HCT116 (cell line): ENCODE measurements around the gene AOAH.

Source experiments
- POLR2A ChIP-seq: IDR thresholded peaks from 2 replicates; pipeline ENCODE4 v1.7.0; 2011; ENCODE audit warnings: borderline replicate concordance; ENCODE audit not compliant: insufficient read depth, insufficient read length; ENCODE audit errors: extremely low read depth
- POLR2AphosphoS5 ChIP-seq: IDR thresholded peaks from 2 replicates; pipeline ENCODE4 v1.6.1; 2011; ENCODE audit warnings: mild to moderate bottlenecking, low read depth, low read length, moderate library complexity
- RAD21 ChIP-seq: IDR thresholded peaks from 2 replicates; pipeline ENCODE4 v1.6.1; 2012; ENCODE audit warnings: low read depth, mild to moderate bottlenecking
- SIN3A ChIP-seq: IDR thresholded peaks from 2 replicates; pipeline ENCODE4 v1.6.1; 2012; ENCODE audit warnings: low read depth
- SP1 ChIP-seq: IDR thresholded peaks from 2 replicates; pipeline ENCODE4 v1.6.1; 2012; ENCODE audit warnings: low read depth
- SRF ChIP-seq: IDR thresholded peaks from 2 replicates; pipeline ENCODE4 v1.6.1; 2012; ENCODE audit warnings: low read depth
- YY1 ChIP-seq: IDR thresholded peaks from 2 replicates; pipeline ENCODE4 v1.6.1; 2011; ENCODE audit warnings: low read length, low read depth, moderate library complexity, mild to moderate bottlenecking; ENCODE audit not compliant: insufficient replicate concordance; ENCODE audit errors: extremely low read depth
- ZNF274 ChIP-seq: fragments of 200-500 bp; sonication (Bioruptor generic); IDR thresholded peaks from 2 replicates; pipeline ENCODE4 v1.6.1; 2014; ENCODE audit warnings: mild to moderate bottlenecking, low read depth, low read length, inconsistent platforms
- TF ChIP-seq, protein P1 (sequence below), 3 experiments: fragments of 200-600 bp in 1 of 3; sonication (generic) in 1 of 3; IDR thresholded peaks in 2 of 3; conservative IDR thresholded peaks in 1 of 3; 2 replicates each; pipeline ENCODE4 v1.5.1; 2012 to 2017; ENCODE audit warnings: low read depth in 2 of 3, low read length in 2 of 3, antibody characterized with exemption in 1 of 3, borderline replicate concordance in 1 of 3, control low read depth in 1 of 3, mild to moderate bottlenecking in 1 of 3, mixed read lengths in 1 of 3, mixed run types in 1 of 3, moderate library complexity in 1 of 3; ENCODE audit not compliant: insufficient read depth in 1 of 3
- TF ChIP-seq, protein P2 (sequence below): IDR thresholded peaks from 2 replicates; pipeline ENCODE4 v1.6.1; 2012
- TF ChIP-seq, protein P3 (sequence below): IDR thresholded peaks from 2 replicates; pipeline ENCODE4 v1.6.1; 2012; ENCODE audit warnings: low read depth
- TF ChIP-seq, protein P4 (sequence below): IDR thresholded peaks from 2 replicates; pipeline ENCODE4 v1.6.1; 2012

DNA sequence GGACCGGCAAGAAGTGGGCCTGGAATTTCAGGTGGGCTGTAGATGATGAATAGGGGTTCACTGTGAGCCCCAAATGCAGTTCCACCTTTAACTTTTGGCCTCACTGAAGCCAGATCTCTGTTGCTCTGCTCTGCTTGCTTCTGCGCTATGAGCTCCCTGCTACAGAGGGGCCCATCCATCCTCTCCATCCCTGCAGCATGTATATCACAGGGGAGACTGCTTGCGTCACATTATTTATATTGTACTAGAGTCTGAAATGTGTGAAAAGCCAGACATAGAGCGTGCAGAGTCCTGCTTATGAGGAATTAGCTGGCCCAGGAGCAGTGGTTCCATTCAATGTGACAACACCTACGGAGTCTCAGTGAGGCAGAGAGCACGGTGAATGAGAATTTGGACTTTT lies 69.9 kb downstream of the AOAH start:
- TF ChIP-seq YY1 (no peak), ZNF274 (no peak), SRF (no peak), POLR2AphosphoS5 (no peak), RAD21 (no peak), SP1 (no peak), POLR2A (no peak), SIN3A (no peak)
- TF ChIP-seq, protein P1, sequence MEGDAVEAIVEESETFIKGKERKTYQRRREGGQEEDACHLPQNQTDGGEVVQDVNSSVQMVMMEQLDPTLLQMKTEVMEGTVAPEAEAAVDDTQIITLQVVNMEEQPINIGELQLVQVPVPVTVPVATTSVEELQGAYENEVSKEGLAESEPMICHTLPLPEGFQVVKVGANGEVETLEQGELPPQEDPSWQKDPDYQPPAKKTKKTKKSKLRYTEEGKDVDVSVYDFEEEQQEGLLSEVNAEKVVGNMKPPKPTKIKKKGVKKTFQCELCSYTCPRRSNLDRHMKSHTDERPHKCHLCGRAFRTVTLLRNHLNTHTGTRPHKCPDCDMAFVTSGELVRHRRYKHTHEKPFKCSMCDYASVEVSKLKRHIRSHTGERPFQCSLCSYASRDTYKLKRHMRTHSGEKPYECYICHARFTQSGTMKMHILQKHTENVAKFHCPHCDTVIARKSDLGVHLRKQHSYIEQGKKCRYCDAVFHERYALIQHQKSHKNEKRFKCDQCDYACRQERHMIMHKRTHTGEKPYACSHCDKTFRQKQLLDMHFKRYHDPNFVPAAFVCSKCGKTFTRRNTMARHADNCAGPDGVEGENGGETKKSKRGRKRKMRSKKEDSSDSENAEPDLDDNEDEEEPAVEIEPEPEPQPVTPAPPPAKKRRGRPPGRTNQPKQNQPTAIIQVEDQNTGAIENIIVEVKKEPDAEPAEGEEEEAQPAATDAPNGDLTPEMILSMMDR (IDR thresholded peaks at IDR 0.05 in 2 of 3, conservative IDR thresholded peaks at IDR 0.05 in 1 of 3; ENCODE audit: borderline replicate concordance in 1 of 3, insufficient read depth in 1 of 3, low read depth in 2 of 3, low read length in 2 of 3), result no peak
- TF ChIP-seq, protein P2, sequence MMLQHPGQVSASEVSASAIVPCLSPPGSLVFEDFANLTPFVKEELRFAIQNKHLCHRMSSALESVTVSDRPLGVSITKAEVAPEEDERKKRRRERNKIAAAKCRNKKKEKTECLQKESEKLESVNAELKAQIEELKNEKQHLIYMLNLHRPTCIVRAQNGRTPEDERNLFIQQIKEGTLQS, result no peak
- TF ChIP-seq, protein P3, sequence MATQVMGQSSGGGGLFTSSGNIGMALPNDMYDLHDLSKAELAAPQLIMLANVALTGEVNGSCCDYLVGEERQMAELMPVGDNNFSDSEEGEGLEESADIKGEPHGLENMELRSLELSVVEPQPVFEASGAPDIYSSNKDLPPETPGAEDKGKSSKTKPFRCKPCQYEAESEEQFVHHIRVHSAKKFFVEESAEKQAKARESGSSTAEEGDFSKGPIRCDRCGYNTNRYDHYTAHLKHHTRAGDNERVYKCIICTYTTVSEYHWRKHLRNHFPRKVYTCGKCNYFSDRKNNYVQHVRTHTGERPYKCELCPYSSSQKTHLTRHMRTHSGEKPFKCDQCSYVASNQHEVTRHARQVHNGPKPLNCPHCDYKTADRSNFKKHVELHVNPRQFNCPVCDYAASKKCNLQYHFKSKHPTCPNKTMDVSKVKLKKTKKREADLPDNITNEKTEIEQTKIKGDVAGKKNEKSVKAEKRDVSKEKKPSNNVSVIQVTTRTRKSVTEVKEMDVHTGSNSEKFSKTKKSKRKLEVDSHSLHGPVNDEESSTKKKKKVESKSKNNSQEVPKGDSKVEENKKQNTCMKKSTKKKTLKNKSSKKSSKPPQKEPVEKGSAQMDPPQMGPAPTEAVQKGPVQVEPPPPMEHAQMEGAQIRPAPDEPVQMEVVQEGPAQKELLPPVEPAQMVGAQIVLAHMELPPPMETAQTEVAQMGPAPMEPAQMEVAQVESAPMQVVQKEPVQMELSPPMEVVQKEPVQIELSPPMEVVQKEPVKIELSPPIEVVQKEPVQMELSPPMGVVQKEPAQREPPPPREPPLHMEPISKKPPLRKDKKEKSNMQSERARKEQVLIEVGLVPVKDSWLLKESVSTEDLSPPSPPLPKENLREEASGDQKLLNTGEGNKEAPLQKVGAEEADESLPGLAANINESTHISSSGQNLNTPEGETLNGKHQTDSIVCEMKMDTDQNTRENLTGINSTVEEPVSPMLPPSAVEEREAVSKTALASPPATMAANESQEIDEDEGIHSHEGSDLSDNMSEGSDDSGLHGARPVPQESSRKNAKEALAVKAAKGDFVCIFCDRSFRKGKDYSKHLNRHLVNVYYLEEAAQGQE, result no peak
- TF ChIP-seq, protein P4, sequence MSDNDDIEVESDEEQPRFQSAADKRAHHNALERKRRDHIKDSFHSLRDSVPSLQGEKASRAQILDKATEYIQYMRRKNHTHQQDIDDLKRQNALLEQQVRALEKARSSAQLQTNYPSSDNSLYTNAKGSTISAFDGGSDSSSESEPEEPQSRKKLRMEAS, result no peak
